Measurements from ENCODE around the gene LSM7.

Gene LSM7

DNA sequence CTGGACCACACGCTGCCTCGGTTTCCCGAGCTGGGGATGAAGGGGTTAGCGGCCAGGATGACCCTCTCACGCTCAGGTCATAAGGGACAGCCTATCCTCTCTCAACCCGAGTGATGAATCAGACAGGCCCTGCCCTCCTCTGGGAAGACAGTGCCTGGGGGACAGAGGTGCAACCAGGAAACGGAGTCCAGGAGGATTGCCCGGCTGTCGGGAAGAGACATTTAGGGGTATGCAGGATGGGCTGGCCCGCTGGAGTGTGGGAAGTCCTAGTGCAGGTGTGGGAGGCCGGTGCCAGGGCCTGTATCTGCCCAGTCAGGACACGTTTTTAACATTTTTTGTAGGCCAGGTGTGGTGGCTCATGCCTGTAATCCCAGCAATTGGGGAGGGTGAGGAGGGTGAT lies 8.3 kb downstream of the LSM7 start:
- DNase-seq, result no peak

- DNase-seq, result no peak
Measured at GRCh38 chr19:2319551-2319950, 8.8 kb downstream of the LSM7 start.

DNA sequence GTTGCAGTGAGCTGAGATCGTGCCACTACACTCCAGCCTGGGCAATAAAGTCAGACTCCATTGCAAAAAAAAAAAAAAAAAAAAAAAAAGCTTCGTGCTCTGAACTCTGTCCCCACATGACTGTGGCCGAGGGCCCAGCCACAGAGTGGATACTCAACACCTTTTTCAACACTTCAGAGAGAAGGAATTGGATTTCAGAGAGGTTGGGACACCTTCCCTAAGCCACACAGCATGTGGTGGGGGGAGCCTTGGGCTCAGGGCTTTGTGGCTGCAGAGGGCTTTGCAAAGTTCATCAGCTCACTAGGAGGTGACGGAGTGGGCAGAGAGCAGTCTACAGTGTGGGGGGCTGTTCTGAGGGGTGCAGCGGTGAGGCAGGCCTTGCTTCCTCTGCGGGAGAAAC lies 9.5 kb downstream of the LSM7 start:
- no peak for DNase-seq

DNA sequence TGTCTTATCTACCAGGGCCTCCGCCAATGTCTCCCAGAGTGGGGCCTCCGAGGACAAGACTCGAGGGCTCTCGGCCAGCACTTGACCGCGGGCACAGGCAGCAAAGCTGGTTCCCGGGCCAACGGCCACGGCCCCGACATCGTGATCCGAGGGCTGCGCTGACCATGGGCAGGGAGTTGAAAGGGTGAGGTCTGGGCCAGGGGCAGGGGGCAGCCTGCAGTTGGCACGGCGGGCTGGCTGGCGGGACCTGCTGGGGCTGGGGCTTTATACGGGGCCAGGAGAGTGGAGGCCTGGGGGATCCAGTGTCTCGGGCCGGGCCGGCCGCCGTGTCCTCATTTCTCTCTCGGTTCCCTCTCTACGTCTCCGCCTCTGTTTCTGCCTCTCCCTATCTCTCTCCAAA lies 10.6 kb downstream of the LSM7 start:
- DNase-seq, result no peak

DNA sequence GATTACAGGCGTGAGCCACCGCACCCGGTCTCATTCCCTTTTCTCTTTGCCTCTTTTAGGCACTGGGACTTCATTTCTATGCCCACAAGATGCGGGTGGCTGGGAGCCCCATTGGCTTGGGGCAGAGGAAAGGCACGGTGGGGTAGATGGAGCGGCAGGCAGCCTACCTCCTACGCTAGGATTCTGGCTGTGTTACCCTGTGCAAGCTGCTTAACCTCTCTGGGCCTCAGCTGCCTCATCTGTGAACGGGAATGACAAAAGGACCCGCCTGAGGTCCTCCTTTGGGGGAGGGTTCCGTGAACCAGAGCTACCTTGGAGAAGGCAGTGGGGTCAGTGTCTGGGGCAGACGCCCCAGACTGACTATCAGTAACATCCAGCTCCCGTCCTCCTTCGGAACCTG lies 11.1 kb downstream of the LSM7 start:
- no peak for DNase-seq

DNA sequence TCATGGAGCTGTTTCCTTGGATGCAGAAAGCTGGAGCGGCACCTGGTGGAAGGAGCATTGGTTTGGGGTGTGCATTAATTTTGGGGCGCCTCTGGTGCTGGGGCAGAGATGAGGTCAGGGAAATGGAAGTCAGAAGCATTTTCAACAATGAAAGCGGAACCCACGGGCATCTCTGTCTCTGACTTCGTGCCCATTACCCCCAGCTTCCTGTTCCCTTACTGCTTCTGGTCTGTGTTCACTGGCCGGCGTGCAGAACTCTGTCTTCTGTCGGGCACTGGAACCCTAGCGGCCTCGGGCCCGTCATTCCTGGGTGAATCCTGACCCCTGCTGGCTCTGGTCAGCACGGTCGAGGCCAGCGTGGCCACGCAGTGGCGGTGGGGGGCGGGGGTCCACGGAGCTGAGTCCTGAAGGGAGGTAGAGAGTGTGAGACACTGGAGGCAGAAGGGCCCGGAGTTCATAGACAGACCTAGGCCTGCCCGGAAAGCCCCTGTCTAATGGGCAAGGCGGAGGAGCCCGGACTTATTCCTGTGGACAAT lies 12.5 kb downstream of the LSM7 start:
- no peak for DNase-seq

GRCh38 chr19:2315121-2315817 lies 13.1 kb downstream of the LSM7 start:
- DNase-seq, result no peak

DNA sequence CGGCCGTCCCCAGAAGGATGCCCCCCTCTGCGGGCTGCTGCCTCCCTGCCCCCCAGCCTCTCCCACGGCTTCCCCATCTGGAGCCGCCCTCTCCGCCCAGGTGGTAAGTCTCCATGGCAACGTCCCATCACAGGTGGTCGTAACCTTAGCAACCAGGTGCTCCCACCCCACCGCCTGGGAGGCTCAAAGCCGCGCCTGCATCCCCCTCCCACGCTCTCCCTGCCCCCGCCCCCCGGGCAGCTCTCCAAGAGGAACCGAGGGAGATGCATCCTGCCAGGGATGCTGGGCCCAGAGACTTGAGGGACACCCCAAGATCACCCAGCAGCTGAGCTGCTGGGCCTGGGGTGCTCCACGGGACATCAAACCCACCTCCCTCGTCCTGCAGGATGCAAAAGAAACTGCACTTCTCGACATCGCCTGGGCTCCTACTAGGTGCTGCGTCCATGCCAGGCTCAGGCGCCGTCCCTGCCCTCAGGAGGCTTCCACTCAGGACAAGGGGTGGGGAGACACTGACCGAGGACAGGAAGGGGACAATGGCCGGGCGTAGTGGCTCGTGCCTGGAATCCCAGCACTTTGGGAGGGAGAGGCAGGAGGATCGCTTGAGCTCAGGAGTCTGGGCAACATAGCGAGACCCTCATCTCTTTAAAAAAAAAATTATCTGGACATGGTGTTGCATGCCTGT lies 15.4 kb downstream of the LSM7 start:
- no peak for DNase-seq

- DNase-seq, result no peak
Measured at GRCh38 chr19:2311093-2311492, 17.3 kb downstream of the LSM7 start.

- no peak for DNase-seq
Measured at GRCh38 chr19:2309734-2310362, 18.5 kb downstream of the LSM7 start.

DNA sequence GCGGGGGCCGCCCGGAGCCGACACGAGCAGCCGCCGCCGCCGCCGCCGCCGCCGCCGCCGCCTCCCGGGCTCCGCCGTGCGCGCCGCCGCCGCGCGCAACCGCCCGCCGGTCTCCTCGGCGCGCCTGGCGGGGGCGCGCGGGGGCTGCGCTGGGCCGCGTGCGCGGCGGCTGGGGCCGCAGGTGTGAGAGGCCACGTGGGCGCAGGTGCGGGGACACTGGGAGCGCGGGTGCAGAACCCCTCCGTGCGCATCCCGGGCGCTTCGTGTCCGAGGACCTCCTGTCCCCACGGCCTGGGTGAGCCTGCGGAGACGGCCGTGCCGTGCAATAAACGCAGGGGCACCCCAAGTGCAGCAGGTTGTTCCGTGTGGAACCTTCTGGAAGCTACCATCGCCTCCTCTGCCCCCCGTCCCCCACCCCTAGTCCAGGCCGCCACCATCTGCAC lies 20.3 kb downstream of the LSM7 start, which contains the start of gene LINGO3:
TSS of gene LINGO3 (minus strand) at position 41 of the 443 bp plus-strand sequence. CDS start 16,378 bp downstream, outside the sequence.
- DNase-seq, result no peak

- DNase-seq, result no peak
Measured at GRCh38 chr19:2307518-2308012, 20.8 kb downstream of the LSM7 start.

DNA sequence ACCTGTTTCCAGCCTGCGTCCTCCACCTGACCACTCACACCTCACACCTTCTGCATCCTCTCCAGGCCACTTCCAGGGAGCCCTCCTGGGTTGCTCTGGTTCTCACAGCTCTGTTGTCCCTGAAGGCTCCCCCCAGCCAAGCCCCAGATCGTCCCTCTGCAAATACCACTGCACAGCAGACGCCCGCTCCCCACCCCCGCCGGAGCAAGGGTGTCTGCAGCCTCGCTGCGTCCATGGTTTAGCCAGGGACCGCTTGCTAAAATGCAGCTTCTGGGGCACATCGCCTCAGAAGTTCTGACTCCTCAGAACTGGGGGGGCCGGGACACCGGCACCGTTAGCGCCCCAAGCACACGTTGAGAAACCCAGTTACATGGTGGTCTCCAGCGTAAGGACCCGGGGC lies 21.4 kb downstream of the LSM7 start:
- no peak for DNase-seq

DNA sequence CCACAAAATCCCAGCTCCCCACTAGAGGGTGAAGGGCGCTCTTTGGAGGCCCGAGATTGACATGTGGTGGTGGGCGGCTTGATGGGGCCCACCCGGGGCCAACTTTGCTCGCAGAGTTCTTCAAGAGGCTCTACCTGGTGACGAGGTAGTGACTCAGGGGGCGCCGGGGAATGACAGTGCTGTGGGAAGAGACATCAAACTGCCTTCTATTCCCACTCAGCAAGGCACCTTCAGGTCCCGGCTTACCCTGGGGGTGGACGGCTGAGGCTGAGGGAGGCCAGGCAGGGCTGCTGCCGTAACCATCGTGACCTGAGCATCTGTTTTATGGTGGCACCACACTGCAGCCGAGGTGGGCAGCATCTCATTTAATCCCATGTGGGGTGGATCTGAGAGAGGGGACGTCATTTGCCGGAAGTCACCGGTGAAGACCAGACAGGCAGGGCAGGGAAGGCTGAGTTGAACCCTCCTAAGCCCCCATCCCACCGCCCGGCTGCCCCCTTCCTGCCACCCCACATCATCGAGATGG lies 22.0 kb downstream of the LSM7 start:
- no peak for DNase-seq

- no peak for DNase-seq
Measured at GRCh38 chr19:2305452-2306280, 22.7 kb downstream of the LSM7 start.

DNA sequence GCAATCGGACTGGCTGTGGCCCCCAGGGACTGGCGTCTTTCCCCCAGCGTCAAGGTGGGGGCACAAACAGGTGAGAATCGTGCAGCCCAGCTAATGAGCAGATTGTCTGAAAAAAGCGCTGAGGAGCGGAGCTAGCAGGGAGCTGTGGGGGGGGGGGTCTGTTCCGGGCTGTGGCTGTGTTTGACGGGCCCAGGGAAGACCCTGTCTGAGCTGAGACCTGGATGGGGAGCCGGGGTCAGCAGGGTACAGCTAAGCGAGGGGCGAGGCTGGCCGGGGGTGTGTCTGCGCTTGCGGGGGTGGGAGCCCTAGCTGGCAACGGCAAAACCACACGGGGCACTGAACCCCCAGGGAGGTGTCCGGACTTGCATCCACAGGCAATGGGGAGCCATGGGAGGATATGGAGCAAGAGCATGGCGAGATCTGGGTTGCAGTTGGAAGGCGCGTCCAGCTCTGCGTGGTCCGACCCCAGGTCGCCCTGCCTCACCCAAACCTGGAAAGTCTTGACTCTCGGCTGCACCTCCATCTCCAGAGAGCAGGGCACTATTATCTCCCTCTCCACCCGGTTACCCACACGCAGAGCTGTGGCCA lies 25.1 kb downstream of the LSM7 start:
- DNase-seq, result no peak

- DNase-seq, result no peak
Measured at GRCh38 chr19:2302319-2303210, 25.8 kb downstream of the LSM7 start.

- no peak for DNase-seq
Measured at GRCh38 chr19:2300533-2300932, 27.9 kb downstream of the LSM7 start.

GRCh38 chr19:2296141-2296540 lies 32.2 kb downstream of the LSM7 start:
- no peak for DNase-seq

- DNase-seq, result no peak
Measured at GRCh38 chr19:2294687-2295335, 33.6 kb downstream of the LSM7 start.
